Endothelial cell of umbilical vein (primary cell): Measurements from ENCODE around the gene IDI1.

Experiments used
- EZH2 ChIP-seq: IDR thresholded peaks from 2 replicates; pipeline ENCODE4 v1.6.1; 2012; ENCODE audit warnings: borderline replicate concordance, low read depth, mild to moderate bottlenecking, moderate library complexity, low read length, inconsistent platforms; ENCODE audit not compliant: severe bottlenecking
- JUN ChIP-seq: IDR thresholded peaks from 2 replicates; pipeline ENCODE4 v1.6.1; 2011; ENCODE audit warnings: borderline replicate concordance, low read depth; ENCODE audit not compliant: insufficient read length, insufficient read depth
- MYC ChIP-seq: IDR thresholded peaks from one replicate; pipeline ENCODE4 v1.6.1; 2011; ENCODE audit warnings: mild to moderate bottlenecking, low read depth, low read length
- POLR2A ChIP-seq: IDR thresholded peaks from 2 replicates; pipeline ENCODE4 v1.6.1; 2012; ENCODE audit warnings: low read depth, mild to moderate bottlenecking, control low read depth, low read length
- POLR2AphosphoS5 ChIP-seq: IDR thresholded peaks from 2 replicates; pipeline ENCODE4 v1.6.1; 2012; ENCODE audit warnings: low read depth, mild to moderate bottlenecking, control low read depth, low read length, moderate library complexity; ENCODE audit not compliant: insufficient read depth
- TF ChIP-seq, protein P1 (sequence below), 2 donors: IDR thresholded peaks; 1 replicate in 1 of 2; 2 replicates in 1 of 2; pipeline ENCODE4 v1.5.1; 2011; ENCODE audit warnings: low read length in 2 of 2, mild to moderate bottlenecking in 2 of 2, moderate library complexity in 2 of 2, control low read depth in 1 of 2, inconsistent platforms in 1 of 2, low read depth in 1 of 2; ENCODE audit not compliant: insufficient read depth in 1 of 2; ENCODE audit errors: extremely low read depth in 1 of 2
- TF ChIP-seq, protein P2 (sequence below): IDR thresholded peaks from 2 replicates; pipeline ENCODE4 v1.6.1; 2011; ENCODE audit not compliant: insufficient read depth, insufficient read length

DNA sequence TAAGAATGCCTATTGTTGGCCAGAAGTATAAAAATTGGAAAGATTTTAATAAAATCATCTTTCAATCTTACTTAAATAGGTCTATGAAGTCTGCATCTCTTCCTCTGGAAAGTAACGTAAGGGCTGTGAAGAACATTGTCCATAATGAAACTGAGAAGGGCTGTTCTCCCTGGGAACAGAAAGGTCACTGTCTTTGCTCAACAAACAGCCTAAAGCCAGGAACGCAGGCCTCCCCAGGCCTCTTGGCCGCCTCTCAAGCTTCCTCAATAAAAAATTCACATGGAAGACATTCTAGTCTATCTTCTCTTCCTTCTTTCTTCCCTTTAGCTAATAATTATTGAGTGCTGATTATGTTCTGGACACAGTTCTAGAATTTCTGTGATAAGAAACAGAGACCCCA, 14.2 kb downstream of the IDI1 start:
- TF ChIP-seq, protein P1, sequence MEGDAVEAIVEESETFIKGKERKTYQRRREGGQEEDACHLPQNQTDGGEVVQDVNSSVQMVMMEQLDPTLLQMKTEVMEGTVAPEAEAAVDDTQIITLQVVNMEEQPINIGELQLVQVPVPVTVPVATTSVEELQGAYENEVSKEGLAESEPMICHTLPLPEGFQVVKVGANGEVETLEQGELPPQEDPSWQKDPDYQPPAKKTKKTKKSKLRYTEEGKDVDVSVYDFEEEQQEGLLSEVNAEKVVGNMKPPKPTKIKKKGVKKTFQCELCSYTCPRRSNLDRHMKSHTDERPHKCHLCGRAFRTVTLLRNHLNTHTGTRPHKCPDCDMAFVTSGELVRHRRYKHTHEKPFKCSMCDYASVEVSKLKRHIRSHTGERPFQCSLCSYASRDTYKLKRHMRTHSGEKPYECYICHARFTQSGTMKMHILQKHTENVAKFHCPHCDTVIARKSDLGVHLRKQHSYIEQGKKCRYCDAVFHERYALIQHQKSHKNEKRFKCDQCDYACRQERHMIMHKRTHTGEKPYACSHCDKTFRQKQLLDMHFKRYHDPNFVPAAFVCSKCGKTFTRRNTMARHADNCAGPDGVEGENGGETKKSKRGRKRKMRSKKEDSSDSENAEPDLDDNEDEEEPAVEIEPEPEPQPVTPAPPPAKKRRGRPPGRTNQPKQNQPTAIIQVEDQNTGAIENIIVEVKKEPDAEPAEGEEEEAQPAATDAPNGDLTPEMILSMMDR (IDR thresholded peaks at IDR 0.05; ENCODE audit: extremely low read depth in 1 of 2, insufficient read depth in 1 of 2, low read depth in 1 of 2, low read length in 2 of 2), result no peak
- TF ChIP-seq POLR2A (no peak), POLR2AphosphoS5 (no peak), EZH2 (no peak), JUN (no peak), MYC (no peak)
- TF ChIP-seq, protein P2, sequence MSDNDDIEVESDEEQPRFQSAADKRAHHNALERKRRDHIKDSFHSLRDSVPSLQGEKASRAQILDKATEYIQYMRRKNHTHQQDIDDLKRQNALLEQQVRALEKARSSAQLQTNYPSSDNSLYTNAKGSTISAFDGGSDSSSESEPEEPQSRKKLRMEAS, result no peak
